ENCODE results near the gene KCTD17. TPM values are rescaled to one million over a fixed set of nuclear protein-coding genes. Genes with fewer than 3 reads are reported as not detected.

Gene KCTD17
- total RNA-seq, 1 experiment from 2014 or later: 38.0 TPM

DNA sequence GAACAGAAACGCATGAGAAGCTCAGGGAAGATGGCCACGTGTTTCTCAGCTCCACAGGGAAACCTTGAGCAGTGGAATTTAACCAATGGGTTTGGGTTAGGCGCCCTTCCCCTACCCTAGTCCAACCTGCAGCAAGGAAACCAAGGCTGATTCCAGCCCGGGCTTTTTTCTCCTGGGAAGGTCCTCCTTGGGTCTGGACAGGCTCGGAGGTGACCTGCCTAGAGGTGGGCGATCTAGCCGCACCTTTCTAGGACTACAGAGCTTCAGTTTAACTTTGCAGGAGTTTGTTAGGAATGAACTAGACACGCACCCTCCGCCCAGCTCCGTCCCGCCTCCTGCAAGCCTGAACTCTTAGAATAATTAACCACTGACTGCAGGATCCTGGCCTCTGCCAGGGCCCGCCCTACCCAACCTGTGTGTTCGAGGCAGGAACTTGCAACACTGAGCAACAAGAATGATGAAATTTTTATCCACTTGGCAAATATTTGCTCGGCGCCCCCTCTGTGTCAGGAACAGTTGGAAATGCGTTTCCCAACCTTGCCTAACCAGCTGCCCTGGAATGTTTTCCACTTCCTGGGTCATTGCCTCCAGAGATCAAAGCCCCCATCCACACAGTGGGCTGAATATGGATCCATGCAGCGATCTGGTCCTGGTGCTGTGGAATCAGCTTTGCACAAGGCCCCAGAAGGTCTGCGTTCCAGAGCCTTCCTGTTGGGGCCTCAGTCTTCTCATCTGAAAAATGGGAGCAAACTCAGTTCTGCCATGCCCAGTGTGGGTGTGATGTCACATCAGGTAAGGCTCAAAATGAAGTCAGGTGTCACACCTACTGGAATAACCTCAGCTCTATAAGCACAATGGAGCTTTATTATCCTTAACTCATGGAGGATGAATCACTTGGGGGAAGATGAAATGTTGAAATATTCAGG is 18.7 kb upstream of the KCTD17 start:
- peak; percentile 88 for DNase-seq (ENCODE audit: low read depth)
- in situ Hi-C loops (cut with HindIII; ENCODE audit: low pct_unique_long_range_greater_than_20kb, low sequenced_read_pairs): no loop called here

DNA sequence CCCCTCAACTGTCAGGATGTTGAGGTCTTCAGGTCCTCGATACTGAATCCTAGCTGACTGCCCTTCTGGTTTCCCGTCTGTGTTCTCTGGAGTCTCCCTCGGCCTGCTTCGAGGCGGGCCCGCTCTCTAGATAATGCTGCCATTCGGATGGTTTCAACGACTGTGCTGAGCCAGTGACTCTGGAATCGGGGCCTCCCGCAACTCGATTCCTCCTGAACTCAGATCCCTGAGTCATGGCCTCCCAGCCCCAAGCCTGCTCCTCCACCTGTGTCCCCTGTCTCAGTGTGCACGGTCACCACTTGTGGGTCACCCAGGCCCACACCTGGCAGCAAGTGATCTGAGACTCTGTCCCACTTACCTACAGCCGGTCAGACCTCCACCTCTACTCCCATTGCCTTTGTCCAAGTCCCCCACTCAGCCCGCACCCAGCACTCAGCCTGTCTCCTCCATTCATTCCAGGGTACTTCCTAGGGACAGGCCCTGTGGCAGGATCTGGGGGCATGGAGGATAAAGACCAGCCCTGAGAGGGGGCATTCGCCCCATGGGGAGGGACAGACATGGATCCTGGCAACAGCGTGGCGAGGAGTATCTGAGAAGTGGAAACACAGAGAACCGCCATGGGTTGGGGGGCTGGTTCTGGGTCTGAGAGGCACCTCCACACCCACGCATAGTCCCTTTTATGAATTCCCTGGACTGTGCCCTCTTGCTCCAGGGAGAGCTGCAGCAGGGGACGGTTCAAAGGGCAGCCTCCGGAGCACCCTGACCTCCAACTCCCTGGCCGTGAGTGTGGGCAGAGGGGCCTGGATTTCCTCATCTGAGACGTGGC is 17.7 kb upstream of the KCTD17 start:
- in situ Hi-C loops (cut with HindIII; ENCODE audit: low pct_unique_long_range_greater_than_20kb, low sequenced_read_pairs): no loop called here
- DNase-seq (ENCODE audit: low read depth): no peak

DNA sequence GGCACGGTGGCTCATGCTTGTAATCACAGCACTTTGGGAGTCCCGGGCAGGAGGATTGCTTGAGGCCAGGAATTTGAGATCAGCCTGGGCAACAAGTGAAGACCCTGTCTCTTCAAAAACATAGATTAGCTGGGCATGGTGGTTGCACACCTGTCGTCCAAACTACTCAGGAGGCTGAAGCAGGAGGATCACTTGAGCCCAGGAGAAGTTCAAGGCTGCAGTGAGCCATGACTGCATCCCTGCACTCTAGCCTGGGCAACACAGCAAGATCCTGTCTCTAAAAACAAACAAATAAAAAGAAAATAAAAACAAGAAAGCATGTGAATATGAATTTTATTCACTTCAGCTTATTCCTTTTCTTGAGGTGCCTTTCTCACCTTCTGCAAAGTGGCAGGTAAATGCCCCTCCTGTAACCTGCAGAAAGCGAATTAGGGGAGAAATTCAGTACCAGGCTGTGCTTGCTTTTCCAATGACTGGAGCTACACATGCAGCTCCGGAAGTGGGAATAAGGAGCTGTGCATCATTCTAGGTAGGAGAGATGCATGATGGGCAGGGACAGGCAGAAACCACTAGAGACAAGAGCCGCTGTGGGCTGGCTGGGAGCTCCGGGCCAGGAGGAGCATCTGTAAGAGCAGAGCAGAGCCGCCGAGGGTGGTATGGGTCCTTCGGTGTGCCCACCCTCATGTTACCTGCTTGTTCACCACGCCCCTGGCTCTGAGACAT is 14.7 kb upstream of the KCTD17 start:
- in situ Hi-C loops (cut with HindIII; ENCODE audit: low pct_unique_long_range_greater_than_20kb, low sequenced_read_pairs): no loop called here
- no peak for DNase-seq (ENCODE audit: low read depth)

DNA sequence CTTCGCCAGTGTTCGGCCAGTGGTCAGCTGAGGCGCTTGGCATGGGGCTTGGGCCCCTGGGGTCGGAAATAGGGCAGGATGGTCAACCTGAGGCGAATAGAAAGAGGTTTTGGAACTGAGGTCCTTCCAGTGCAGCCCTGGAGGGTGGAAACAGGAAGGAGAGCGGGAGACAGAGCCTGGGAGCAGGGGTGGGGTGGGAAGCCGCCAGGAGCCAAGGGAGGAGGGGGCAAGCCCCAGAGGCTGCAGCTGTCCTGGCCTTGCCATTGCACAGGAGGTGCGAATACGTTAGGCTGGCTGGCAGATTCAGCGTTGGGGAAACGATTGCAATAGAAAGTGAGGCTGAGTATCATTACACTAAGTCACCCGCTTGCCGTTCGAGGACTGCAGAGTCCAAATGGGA is 13.9 kb upstream of the KCTD17 start:
- DNase-seq (ENCODE audit: low read depth): no peak
- in situ Hi-C loops (cut with HindIII; ENCODE audit: low pct_unique_long_range_greater_than_20kb, low sequenced_read_pairs): no loop called here

DNA sequence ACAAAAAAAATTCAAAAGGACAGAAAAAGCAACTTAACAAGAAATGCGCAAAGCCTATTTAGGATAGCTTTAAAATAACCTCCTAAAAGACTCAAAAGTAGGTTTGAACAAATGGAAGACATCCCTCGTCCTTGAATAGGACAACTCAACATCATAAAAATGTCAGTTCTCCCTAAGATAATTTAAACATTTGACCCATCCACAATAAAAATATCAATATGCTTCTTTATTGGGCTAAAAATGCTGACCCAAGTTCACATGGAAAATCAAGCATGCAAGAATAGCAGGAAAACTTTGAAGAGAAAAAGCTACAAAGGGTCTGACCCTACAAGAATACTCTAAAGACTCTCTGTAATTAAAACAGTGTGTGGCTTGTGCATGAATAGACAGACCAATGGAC is 12.1 kb upstream of the KCTD17 start:
- DNase-seq (ENCODE audit: low read depth): no peak
- in situ Hi-C loops (cut with HindIII; ENCODE audit: low pct_unique_long_range_greater_than_20kb, low sequenced_read_pairs): no loop called here

DNA sequence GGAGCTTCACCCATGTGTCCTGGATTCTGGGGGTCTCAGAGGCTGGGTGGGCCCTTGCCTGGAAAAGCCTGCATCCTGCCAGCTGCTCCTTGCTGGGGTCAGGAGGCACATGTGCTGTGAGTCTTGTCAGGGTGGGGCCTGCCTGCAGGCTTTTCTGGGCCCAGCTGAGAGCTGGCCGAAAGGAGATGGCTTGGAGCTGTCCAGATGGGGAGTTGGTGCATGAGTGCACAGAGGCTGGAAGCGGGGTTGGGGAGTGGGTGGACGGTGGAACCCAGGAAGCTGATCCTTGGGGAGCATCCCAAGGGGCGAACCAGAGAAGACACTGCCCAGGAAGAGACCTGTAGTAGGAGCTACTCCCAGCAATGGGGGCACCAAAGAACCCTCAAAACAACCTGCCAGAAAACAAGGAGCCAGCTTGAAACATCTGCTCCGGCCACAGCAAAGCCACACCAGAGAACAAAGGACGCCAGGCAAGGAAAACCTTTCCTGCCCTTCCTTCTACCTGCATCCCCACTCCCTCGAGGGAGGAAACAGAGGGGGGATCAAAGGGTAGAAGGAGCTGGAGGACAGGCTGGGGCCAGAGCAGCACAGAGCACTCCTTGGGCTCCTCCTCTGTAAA is 8.2 kb upstream of the KCTD17 start:
- in situ Hi-C loops (cut with HindIII; ENCODE audit: low pct_unique_long_range_greater_than_20kb, low sequenced_read_pairs): no loop called here
- no peak for DNase-seq (ENCODE audit: low read depth)

DNA sequence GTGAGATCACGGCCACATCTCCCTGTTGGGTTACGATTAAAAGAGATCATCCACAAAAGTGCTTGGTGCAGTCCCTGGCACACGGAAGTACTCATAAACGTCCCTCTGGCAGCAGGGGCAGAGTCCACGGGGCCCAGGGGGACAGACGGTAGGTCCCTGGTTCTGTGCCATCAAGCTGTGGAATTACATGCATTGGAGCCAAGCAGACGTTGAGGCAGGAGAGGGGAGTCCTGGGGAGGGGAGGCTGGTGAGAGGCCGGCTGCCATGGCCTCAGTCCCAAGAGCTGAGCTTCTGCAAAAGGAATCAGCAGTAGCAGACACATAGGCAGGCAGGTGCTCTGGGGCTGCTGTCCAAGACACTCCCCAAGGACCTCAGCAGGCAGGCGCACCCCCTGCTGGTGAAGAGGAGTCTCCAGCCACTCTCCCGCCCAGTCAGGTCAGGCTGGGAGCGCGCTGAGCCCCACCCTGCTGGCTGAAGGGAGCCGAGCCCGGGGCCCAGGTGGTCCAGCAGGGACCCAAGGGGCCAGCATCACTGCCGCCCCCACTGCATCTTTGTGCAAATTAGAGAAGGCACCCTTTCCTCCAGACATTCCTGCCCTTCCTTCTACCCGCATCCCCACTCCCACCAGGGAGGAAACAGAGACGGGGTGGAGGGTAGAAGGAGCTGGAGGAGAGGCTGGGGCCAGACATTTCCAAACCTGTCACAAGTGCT is 7.6 kb upstream of the KCTD17 start:
- DNase-seq (ENCODE audit: low read depth): peak; percentile 58
- in situ Hi-C loops (cut with HindIII; ENCODE audit: low pct_unique_long_range_greater_than_20kb, low sequenced_read_pairs): no loop called here

DNA sequence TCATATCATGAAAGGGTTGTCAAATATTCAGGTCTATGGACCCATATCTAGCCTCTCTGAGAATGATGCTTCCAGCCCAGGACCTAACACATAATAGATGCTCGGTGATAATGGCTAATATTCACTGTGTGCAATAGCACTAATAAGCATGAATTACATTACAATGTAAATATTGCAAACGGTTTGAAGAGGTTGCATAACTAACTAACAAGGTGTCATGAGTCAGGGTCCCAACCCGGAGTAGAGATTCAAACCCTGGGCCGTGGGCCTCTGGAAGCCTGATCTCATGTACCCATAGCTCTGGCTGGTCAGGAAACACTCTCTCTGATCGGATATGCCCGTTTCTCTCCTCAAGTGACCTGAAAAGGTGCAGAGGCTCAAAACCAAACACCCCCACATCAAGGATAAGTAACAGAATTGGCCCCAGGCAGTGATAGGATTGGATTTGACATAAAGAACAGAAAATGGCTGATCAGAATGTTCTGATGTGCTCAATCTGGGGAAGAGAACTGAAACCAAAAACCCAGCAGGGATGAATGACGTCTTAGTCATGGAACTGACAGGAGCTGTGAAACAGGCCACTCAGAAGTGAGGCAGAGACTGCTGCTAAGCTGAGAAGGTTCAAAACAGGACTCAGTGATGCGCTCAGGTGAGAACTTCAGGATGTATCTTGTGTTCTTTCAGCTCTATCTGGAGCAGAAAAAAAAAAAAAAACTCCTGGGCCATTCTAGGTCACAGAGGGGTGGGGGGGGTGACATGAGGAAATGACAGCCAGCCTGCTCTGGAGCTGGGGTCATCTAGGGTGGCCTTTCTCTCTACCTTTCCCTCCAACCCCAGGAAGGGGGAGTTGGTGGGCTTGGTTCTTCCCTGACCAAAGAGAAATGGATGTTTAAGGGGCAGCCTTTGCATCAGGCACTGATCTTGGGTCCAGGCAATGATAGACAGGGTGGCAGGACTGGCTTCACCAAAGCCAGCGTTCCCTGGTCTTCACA is 6.6 kb upstream of the KCTD17 start:
- in situ Hi-C loops (cut with HindIII; ENCODE audit: low pct_unique_long_range_greater_than_20kb, low sequenced_read_pairs): no loop called here
- no peak for DNase-seq (ENCODE audit: low read depth)

DNA sequence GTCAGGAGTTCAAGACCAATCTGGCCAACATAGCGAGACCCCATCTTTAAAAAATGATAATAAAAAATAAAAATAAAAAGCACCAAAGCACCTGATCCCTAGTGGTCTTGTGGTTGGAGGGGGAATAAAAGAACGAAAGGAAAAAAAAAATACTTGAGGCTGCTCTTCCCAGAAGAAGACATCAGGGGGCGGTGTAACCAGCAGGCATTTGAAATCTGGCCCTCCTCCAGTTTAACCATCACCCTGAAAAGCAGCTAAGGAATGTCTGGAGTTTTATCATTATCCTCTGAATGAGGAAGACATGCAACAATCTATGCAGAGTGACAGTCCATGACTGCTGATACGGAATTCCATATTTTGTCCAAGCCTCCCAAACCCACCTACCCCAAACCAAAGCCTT is 5.6 kb upstream of the KCTD17 start:
- in situ Hi-C loops (cut with HindIII; ENCODE audit: low pct_unique_long_range_greater_than_20kb, low sequenced_read_pairs): no loop called here
- peak; percentile 26 for DNase-seq (ENCODE audit: low read depth)

DNA sequence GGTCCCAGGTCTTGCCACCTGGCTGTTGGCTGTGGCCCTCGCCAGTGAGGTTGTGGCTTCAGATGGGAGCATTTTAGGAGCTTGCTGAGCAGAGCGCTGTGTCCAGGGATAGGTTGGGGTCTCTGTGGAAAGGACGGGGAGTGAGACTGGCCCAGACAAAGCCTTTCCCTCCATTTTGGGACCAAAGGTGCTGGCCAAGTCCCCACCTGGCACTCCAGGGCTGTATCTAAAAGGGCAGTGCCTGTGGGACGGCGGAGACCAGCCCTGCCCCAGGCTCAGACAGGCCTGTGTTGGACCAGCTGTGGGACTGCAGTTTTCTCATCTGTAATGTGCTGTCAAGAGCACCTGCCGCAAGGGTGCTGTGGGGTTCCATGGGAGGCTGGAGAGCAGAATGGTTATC is 5.0 kb upstream of the KCTD17 start:
- DNase-seq (ENCODE audit: low read depth): no peak
- in situ Hi-C loops (cut with HindIII; ENCODE audit: low pct_unique_long_range_greater_than_20kb, low sequenced_read_pairs): no loop called here

DNA sequence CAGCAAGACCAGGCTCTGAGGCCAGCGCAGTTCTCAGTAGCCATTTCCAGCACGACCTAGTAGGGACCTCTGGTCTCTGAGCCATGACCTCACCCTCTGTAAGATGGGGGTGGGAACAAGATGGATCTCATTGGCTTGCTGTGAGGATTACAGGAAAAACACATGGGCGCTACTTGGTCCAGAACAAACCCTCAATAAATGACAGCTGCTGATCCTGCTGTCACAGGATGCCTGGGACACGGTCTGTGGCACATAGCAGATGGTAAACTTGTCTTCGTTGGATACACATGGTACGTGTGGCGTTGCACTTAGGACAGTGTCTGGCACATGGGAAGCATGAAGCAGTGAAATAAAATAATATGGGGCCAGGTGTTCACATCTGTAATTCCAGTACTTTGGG is 4.5 kb upstream of the KCTD17 start:
- in situ Hi-C loops (cut with HindIII; ENCODE audit: low pct_unique_long_range_greater_than_20kb, low sequenced_read_pairs): no loop called here
- DNase-seq (ENCODE audit: low read depth): no peak

DNA sequence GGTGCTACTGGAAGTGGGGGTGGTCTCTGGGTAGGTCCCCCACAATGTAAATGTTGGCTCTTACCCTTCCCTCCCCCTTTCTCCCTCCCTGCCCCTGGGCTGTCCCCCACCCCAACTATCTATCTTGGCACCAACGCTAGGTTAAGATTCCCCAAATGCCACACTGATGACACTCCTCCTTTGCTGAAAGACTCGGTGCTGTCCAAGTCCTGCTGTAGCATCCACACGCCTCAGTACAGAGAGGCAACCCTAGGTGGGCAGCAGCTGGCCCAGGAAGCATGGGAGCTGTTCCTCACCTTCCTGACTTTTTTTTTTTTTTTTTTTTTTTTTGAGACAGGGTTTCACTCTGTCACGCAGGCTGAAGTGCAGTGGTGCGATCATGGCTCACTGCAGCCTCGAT is 3.4 kb upstream of the KCTD17 start:
- in situ Hi-C loops (cut with HindIII; ENCODE audit: low pct_unique_long_range_greater_than_20kb, low sequenced_read_pairs): no loop called here
- DNase-seq (ENCODE audit: low read depth): no peak

DNA sequence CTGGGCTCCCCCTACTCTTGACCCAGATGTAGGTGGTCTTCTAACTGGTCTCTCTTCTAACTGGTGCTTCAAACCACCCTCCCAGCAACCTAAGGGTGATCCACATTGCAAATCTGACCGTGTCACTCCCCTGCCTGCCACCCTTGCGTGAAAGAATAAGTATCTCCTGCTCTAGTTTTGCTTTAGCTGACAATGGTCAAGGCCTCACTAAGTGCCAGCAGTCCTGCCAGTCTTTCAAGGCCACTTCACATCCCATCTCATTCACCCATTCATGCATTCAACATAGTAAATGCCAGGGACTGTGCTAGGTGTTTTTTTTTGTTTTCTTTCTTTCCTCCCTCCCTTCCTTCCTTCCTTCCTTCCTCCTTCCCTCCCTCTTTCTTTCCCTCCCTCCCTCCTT is 2.3 kb upstream of the KCTD17 start:
- no peak for DNase-seq (ENCODE audit: low read depth)
- in situ Hi-C loops (cut with HindIII; ENCODE audit: low pct_unique_long_range_greater_than_20kb, low sequenced_read_pairs): no loop called here

DNA sequence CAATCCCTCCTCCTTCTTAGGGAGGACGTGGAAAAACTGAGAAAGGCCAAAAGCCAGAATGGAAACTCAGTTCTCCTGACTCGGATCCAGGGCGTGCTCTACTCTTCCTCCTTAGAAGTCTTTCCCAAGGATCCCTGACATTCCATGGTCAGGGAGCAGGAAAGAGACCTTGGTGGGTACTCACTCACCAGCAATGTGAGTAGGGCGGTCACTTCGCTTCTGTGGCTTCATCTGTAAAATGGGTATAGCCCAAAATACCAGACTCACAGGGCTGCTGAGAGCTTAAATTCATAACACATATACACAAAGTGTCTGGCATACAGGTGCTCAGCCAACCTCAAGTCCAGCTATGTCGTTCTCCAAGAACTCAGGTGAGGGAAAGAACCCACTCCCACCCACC is 629 bp upstream of the KCTD17 start:
- in situ Hi-C loops (cut with HindIII; ENCODE audit: low pct_unique_long_range_greater_than_20kb, low sequenced_read_pairs): loop anchor here (10.0 kb wide), 1 partner anchor 134 kb away; the partner anchor contains the start of gene C1QTNF6
- no peak for DNase-seq (ENCODE audit: low read depth)

DNA sequence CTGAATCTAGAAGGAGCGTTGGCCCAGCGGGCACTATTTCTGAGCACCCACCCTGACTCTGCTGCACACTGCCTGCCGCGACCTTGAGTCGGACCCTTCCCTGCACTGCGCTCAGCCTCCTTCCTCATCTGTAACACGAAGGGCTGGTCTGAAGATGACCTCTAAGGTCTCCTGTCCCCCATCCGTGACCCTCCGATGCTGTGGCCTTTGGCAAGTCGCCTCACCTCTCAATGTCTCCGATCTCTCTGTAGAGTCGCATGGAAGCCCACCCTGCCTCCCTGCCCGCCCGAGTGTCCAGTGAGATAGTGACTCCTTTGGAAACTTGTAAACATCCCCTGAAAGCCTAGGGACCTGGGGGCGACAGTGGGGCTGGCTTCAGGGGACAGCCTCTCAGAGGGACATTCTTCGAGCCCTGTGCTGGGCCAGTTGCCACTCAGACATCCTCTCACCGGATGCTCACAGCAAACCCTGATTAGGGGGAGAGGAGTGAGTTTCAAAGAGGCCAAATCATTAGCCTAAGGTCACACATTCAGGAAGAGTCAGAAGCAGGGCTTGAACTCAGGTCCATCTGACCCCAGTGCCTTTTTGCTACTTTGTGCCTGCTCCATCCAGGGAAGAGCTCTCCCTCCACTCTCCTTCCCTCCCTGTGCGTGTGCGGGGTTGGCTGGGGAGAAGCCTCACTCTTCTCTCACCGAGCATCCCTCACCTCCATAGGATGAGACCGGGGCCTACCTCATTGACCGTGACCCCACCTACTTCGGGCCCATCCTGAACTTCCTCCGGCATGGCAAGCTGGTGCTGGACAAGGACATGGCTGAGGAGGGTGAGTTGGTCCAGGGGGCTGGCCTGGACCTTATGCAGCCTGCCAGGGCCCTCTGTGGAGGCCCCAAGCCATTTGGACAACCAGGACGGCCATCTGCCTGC is 1.1 kb downstream of the KCTD17 start:
- no peak for DNase-seq (ENCODE audit: low read depth)
- in situ Hi-C loops (cut with HindIII; ENCODE audit: low pct_unique_long_range_greater_than_20kb, low sequenced_read_pairs): loop anchor here (10.0 kb wide), 1 partner anchor 132 kb away; the partner anchor contains the start of gene C1QTNF6

Measured in Caki2 (cell line).